Esophagus muscularis mucosa (tissue), 3 donors: Measurements from ENCODE around the gene A1BG.

Source experiments
- POLR2A ChIP-seq: fragments of 450-650 bp; IDR thresholded peaks from one replicate; pipeline ENCODE4 v1.6.1; 2017; ENCODE audit warnings: antibody characterized with exemption, moderate library complexity, mild to moderate bottlenecking, low read depth
- TF ChIP-seq, protein P1 (sequence below), 3 experiments: fragments of 200-600 bp in 2 of 3; fragments of 450-650 bp in 1 of 3; sonication (generic) in 2 of 3; IDR thresholded peaks; one replicate each; pipeline ENCODE4 v1.5.1; 2017 to 2019; ENCODE audit warnings: antibody characterized with exemption in 3 of 3, mild to moderate bottlenecking in 2 of 3, moderate library complexity in 1 of 3

- TF ChIP-seq, protein P1, sequence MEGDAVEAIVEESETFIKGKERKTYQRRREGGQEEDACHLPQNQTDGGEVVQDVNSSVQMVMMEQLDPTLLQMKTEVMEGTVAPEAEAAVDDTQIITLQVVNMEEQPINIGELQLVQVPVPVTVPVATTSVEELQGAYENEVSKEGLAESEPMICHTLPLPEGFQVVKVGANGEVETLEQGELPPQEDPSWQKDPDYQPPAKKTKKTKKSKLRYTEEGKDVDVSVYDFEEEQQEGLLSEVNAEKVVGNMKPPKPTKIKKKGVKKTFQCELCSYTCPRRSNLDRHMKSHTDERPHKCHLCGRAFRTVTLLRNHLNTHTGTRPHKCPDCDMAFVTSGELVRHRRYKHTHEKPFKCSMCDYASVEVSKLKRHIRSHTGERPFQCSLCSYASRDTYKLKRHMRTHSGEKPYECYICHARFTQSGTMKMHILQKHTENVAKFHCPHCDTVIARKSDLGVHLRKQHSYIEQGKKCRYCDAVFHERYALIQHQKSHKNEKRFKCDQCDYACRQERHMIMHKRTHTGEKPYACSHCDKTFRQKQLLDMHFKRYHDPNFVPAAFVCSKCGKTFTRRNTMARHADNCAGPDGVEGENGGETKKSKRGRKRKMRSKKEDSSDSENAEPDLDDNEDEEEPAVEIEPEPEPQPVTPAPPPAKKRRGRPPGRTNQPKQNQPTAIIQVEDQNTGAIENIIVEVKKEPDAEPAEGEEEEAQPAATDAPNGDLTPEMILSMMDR (IDR thresholded peaks at IDR 0.05) = no peak
- TF ChIP-seq POLR2A = no peak
Observed at GRCh38 chr19:58367698-58368454, 14.6 kb upstream of the A1BG start.
